Mammary microvascular endothelial cell (primary cell): ENCODE measurements around the gene FAM117A. TPM values are rescaled to one million over a fixed set of nuclear protein-coding genes. Genes with fewer than 3 reads are reported as not detected.

Experiments
- total RNA-seq: library from RNA; depleted of rRNA; stranded (reverse); fragments of >200 nt; gene quantifications from 2 replicates; pipeline ENCODE4 v1.2.3, GENCODE V29; 2015

Gene FAM117A, protein sequence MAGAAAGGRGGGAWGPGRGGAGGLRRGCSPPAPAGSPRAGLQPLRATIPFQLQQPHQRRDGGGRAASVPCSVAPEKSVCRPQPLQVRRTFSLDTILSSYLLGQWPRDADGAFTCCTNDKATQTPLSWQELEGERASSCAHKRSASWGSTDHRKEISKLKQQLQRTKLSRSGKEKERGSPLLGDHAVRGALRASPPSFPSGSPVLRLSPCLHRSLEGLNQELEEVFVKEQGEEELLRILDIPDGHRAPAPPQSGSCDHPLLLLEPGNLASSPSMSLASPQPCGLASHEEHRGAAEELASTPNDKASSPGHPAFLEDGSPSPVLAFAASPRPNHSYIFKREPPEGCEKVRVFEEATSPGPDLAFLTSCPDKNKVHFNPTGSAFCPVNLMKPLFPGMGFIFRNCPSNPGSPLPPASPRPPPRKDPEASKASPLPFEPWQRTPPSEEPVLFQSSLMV
- total RNA-seq, result 9.3 and 10.0 TPM in 2 replicates

DNA sequence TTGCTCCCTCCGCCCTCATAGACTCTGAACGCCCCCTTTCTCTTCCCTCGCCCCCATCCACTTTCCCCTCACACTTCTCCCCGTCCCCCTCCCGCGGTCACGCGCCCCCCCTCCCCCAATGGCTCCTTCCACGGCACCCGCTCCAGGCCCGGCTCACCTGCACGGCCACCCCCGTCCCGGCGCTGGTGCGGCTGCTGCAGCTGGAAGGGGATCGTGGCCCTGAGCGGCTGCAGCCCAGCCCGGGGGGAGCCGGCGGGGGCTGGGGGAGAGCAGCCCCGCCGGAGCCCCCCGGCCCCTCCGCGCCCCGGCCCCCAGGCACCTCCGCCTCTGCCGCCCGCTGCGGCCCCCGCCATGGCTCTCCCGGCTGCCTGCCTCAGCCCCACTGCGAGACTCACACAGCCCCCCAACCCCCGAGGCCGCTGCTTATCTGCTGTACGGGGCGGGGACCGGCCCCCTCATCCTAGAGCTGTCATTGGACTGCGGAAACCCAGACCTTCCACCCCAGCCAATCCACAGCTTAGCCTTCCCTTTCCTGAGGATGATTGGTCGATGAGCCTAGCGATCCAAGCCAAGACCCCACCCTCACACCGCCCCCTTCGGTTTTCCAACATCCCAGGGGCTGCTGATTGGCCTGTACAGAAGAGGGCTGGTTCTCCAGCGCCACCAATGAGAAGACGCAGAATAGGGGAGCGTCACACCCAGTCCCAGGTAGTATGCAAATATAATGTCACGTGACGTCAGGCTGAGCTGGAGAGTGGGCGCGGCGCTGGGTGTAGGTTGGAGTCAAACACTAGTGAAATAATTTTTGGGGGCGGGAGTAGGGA is at the start of gene FAM117A:
Gene FAM117A, minus strand, starts transcription at position 397 of the 824 bp plus-strand sequence. Its CDS starts 44 bp downstream, at position 353.

DNA sequence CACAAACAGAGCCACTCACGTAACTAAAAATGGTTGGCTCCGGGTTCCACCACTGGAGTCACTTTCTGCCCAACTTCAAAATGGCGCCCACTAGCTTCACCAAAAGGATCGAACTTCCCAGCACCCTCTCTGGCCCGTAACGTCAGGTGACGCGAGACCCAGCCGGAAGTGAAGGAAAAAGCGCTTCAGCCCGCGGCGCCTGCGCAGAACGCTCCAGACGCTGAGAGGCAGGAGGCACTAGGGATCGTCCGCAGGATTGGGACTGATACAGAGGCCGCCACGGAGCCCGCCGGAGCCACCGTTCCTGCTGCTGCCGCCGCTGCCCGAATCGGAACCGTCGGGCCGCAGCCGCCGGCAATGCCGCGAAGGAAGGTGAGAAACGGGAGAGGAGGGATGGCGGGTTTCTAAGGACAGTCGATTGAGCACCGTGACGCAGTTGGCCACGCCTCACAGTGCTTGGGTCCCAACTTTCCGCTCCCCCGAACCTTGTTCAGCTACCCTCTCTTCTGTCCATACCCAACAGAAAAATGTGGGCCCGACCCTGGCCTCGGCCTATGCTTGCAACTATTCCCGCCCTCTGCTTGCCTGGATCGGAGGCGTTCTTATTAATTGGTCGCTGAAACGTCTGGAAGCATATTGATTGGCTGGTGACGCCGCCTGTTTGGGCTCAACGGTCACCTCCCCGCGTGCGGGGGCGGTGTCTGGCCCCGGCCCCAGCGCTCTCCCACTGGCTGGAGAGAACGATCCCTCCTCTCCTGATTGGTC is 24.7 kb upstream of the FAM117A start, which contains the start of gene KAT7:
Gene KAT7, plus strand, starts transcription at position 204 of the 765 bp plus-strand sequence. Its CDS starts 154 bp downstream, at position 358.

DNA sequence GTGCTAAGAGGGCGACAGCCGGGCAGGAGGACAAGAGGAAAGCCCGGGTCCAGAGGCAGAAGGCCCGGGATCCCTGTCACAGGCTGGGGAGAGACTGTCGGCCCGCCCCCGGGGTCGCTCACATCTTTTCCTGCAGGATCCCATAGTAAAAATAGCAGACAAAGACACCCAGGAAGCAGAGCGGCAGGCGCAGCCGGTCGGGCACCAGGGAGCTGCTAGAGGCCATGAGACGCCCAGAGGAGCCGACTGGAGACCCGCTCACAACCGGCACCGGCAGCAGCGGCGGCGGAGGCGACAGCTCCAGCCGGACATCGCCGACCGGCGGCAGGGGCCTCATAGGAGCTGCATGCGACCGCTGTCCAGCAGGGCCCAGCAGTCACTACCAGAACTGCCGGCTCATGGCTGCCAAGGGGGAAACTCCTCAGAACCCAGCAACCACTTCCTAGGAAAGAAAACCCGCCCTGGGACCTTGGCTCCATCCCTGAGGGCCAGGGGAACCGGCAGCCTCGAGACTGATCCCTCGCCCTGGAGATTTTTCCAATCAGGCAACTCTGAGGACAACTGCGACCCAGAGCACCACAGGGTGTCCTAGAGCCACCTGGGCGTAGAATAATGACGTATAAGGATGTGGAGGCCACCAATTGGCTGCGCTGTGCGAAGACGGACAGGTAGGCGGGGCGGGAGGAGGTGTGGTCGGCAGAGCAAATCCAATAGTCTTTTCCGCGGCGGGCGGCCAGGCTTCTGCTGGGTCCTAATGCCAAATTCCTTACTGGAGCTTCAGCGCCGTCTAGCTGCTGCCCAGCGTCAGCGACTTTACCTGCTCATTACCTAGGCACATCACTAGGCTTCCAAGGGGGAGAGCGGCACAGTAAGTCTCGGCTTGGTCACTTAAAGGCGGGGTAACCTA is 56.1 kb downstream of the FAM117A start, which contains the start of gene SLC35B1:
Gene SLC35B1, minus strand, starts transcription at position 357 of the 907 bp plus-strand sequence. Its CDS starts 131 bp downstream, at position 226.

DNA sequence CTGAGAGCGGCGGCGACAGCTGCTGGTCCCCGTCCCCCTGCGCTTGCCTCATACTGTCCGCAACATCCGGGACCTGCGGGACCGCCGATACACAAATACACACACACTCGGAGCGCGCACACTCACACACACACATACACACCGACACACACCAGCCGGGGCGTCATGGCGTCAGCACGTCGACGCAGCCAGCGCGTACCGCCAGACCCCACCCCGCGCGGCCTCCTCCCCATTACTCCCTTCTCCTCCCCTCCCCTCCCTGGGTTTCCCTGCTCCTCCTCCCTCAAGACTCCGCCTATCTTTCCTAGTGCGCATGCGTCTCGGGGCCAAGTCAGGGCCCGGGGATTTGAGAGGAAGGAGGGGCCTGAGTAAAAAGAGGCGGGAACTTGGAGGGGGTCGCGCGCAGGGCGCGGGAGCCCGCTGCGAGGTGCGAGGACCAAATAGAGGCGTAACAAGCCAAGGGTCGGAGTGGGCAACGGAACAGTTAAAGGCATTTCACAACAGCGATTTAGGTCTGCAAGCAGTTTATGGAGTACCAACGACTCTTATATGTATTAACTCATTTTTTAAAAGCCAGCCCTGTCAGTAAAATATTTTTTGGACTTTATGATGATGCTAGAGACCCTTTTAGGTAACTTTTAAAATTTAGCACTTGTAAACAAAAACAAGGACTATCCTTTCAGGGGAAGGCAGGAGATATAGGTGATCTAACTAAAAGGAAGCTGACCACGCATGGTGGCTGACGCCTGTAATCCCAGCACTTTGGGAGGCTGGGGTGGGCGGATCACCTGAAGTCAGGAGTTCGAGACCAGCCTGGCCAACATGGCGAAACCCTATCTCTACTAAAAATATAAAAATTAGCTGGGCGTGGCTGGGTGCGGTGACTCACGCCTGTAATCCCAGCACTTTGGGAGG is 85.7 kb downstream of the FAM117A start, which contains the start of gene SPOP:
Gene SPOP, minus strand, starts transcription at position 165 of the 915 bp plus-strand sequence. CDS start 55,287 bp downstream, outside the sequence.

Other genes starting within 250 kb of the FAM117A start
- 0.13 and 0.54 TPM in 2 replicates for gene NXPH3, start 188.3 kb downstream of the FAM117A start, total RNA-seq
- gene SPOP, start 86.0 kb downstream of the FAM117A start, total RNA-seq, result 39.6 and 46.6 TPM in 2 replicates
- 82.3 and 84.7 TPM in 2 replicates for gene SLC35B1, start 56.2 kb downstream of the FAM117A start, total RNA-seq
- gene KAT7, start 24.6 kb upstream of the FAM117A start, total RNA-seq, result 21.1 and 31.1 TPM in 2 replicates
- gene TAC4, start 83.9 kb upstream of the FAM117A start, total RNA-seq, result not detected in 2 replicates
- gene DLX4, start 205.1 kb upstream of the FAM117A start, total RNA-seq, result not detected in 2 replicates
- not detected in 2 replicates for gene DLX3, start 231.1 kb upstream of the FAM117A start, total RNA-seq